Measurements from ENCODE around the gene SPATA9. TPM values are rescaled to one million over a fixed set of nuclear protein-coding genes. Genes with fewer than 3 reads are reported as not detected.

Gene SPATA9
- total RNA-seq (2014; rRNA removed; shearing (Covaris generic)): 0.42 and 0.49 TPM in 2 replicates
- 1.7 TPM in 1 of 2 replicates, not detected in the other for polyA plus RNA-seq (2014; cell fraction: nucleus; rRNA removed)

GRCh38 chr5:95682891-95683290 lies at the start of gene SPATA9:
Gene SPATA9 (minus strand): TSS chr5:95682991. CDS start chr5:95682854, 137 bp downstream.
- no peak for DNase-seq (ENCODE audit: extremely low read depth, low read depth)

DNA sequence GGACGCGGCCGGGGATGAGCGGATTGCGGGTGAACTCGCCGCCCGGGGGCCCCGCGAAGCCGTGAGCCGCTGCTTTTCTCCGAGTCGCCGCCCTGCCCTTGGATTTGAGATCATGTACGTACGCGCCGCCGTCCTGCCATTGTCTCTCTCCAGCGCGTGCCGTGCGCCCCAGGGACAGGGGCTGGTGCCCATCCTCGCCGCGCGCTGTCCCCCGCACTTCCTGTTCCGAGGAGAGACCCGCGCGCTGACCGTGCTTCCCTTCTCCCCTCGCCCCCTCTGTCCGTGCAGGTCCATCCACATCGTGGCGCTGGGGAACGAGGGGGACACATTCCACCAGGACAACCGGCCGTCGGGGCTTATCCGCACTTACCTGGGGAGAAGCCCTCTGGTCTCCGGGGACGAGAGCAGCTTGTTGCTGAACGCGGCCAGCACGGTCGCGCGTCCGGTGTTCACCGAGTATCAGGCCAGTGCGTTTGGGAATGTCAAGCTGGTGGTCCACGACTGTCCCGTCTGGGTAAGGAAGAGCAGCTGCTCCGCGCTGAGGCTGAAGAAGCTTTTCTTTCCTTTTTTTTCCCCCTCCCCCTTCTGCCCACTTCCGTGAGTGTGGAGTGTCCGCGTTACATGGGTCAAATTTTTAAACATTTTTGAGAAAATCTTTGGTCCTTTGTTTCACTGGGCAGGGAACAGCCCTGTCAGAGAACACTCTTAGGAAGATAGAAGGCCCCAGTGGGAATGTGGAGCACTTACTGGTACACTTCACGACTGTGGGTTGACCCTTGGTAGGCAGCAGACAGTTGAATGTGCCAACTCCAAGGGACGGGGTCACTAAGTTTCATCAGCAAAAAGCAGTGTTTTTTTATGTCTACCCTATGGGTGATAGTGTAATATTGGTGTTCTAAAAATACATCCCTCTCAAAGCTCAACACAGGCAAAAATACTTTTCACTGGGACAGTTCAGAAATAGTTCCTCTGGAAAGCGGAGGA lies 49.1 kb upstream of the SPATA9 start:
- no peak for DNase-seq (ENCODE audit: extremely low read depth, low read depth)

GRCh38 chr5:95730730-95731570 lies 48.2 kb upstream of the SPATA9 start, which contains the start of gene RHOBTB3:
Gene RHOBTB3 (plus strand): TSS chr5:95731336. CDS start chr5:95731683, 347 bp downstream.
- DNase-seq (ENCODE audit: extremely low read depth, low read depth): peak; percentile 81

DNA sequence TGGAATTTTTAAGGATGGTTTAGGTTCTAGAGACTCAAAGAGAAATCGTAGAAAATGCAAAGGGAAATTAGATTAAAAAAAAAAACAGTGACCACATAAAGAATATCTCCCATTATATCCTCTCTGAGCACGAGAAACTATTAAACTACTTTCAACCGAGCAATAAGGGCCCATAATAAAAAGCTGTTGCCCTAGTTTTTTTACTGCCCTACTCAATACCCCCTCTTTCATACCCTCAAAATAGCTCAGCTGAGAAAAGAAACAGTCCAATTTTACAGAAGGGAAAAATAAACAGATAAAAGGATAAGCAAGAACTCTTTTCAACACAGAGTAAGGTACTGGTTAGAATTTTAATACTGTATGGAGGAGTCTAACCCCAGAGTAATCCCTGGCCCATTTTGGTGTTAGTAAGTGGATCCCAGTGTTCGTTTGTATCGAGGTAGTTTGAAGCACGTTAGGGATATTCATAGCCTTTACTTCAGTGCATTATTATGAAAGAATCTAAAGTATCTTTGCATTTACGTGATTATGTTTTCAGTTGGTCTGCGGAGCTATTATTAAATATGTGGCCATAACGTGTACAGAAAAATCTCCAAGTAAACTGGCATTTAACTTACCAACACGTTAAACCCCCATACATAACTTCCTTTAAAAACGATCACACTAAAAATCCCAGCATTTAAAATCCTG lies 47.4 kb upstream of the SPATA9 start:
- no peak for DNase-seq (ENCODE audit: extremely low read depth, low read depth)

GRCh38 chr5:95729115-95730010 lies 46.6 kb upstream of the SPATA9 start:
- DNase-seq (ENCODE audit: extremely low read depth, low read depth): no peak

DNA sequence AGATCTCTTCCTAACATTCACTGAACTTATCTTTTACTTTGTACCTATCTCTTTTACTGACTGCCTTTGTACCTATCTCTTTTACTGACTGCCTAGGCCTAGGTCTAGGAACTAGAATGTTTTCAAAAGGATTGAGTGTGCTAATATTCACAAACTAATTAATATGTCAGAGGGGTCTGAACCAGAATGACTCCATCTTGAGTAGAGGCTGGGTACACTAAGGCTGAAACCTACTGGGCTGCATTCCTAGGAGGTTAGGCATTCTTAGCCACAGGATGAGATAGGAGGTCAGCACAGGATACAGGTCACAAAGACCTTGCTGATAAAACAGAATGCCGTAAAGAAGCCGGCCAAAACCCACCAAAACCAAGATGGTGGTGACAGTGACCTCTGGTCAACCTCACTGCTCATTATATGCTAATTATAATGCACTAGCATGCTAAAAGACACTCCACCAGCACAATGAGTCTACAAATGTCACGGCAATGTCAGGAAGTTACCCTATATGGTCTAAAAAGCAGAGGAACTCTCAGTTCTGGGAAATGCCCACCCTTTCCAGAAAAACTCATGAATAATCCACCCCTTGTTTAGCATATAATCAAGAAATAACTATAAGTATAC lies 45.8 kb upstream of the SPATA9 start:
- no peak for DNase-seq (ENCODE audit: extremely low read depth, low read depth)

GRCh38 chr5:95727764-95728191 lies 45.0 kb upstream of the SPATA9 start:
- DNase-seq (ENCODE audit: extremely low read depth, low read depth): no peak

DNA sequence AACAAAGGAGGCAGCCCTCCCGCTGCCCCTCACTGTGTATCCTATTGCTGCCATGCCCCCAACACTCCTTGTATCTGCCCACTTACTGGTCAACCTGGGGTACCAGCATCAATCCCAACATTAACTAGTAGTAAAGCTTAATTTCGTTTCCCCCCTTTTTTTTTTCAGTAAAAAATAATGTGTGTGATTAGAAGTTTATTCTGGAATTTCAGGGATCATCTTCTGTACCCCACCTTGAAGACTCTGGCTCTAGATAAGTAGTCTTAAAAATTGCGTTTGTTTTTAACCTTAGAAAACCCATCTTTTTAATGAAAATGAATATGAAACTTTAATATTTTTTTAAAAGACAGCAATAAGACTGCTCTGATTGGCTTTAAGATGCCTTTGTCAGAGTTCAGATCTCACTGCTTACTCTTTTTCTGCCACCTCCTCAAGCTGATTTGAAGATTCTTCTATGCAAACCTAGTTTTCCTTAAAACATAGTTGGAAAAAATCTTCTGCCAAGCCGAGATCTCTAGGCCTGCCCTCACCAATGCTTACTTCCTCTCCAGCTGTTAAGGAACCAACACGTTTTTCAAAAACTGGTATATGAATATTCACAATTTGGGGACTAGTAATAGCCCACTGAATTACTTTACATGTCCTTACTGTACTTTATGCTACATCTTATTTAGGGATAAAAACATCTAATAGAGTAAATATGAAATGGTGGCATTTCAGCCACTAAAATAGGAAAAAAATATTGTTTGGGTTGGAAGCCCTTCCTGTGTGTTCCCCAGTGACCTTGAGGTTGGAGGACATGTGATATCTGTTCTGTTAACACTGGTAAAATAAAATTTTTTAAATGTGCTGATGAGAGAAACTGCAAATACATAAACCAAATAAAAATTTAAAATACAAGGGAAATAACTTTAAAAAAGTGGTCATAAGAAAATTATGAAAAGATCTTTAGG lies 44.3 kb upstream of the SPATA9 start:
- no peak for DNase-seq (ENCODE audit: extremely low read depth, low read depth)

- DNase-seq (ENCODE audit: extremely low read depth, low read depth): no peak
These were observed 43.4 kb upstream of the SPATA9 start for GRCh38 chr5:95725937-95726810.

- DNase-seq (ENCODE audit: extremely low read depth, low read depth): no peak
These were observed 42.5 kb upstream of the SPATA9 start for GRCh38 chr5:95725071-95725820.

DNA sequence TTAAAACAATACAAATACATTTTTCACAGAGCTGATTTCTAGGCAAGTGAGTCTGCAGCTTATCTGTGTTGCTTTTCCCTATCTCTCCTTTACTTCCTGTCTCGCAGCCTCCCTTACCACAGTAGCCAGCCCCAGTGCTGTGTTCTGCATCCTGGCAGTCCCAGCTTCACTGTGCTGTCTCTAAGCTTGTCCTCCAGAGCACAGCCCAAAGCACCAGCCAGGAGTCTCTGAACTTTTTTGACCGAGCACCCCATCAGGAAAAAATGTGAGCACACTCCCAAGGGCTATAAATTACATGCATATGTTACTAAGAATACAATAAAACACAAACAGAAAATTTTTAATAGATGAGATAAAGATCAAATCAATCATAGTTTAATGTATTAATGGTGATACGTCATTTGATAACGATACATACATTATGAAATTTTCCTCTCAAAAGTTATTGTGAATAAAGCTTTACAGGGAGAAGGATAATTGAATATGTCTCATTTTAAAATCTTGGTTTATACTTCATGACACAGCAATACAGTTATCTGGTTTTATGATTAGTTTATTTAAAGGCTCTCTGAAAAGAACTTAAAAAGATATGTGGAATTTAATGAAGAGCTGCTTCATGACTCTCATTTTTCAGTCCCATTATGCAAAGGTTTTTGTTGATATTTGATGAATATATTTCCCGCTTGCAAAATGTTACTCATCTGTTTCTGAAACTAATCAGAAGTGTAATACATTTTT lies 41.0 kb upstream of the SPATA9 start:
- DNase-seq (ENCODE audit: extremely low read depth, low read depth): no peak

GRCh38 chr5:95721582-95722295 lies 38.9 kb upstream of the SPATA9 start:
- no peak for DNase-seq (ENCODE audit: extremely low read depth, low read depth)

DNA sequence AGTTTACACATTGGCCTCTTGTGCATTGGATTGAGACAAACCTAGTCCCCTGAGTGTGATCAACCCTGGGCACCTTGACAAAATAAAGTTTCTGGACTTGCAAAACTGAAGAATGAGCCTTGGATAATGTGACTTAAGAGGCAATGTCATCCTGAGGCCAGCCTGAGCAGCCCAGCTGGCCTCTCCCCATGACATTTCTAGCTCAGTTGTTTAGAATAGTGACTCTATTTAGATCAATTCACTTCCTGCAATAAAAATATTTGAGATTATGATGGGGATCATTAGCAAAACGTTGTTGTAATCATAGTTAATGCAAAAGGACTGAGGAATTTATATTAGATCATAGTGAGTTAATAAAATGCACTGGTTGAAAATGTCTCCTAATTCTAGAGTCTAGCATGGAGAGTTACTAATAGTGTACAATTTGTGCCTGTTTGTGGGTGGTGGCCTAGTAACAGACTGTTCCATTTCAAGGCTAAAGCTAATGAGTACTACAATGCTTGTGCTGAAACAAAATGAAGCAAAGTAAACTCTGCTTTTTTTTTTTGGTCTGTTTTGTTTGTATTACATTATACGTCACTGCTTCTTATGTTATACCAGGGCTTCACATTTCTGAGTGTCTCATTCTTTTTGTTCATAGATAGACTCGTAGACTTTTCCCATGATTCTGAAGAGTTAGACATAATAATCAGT lies 37.4 kb upstream of the SPATA9 start:
- no peak for DNase-seq (ENCODE audit: extremely low read depth, low read depth)

DNA sequence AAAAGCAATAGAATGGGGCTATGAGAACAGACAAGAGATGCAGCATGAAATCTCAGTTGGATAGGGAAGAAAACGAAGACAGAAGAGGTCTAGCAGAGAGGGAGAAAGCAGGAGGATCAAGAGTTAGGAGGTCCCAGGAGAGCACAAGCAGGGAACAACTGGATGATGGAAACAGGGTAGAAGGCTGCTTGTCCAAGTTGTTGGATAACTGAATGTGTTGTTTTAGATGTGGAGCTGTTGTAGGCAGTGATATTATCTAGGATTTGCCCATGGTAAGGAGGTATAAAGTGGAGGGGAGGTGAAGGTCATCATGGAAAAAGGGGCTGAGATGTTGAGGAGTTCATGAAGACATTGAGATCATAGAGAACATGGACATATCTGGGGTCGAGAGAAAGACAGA lies 35.9 kb upstream of the SPATA9 start:
- no peak for DNase-seq (ENCODE audit: extremely low read depth, low read depth)

Measured in NCI-H460 (cell line).